CD14-positive monocyte (primary cell): ENCODE measurements around the gene SPG21. TPM values are rescaled to one million over a fixed set of nuclear protein-coding genes. Genes with fewer than 3 reads are reported as not detected.

Source experiments
- DNase-seq, 3 donors: peaks; one replicate each; pipeline ENCODE4 v3.0.0-alpha.2; 2011 to 2022
- H2AFZ ChIP-seq: 2 replicates; pipeline ENCODE4 v1.6.0; 2012; ENCODE audit warnings: mild to moderate bottlenecking, low read depth, low read length, inconsistent platforms; ENCODE audit not compliant: insufficient read depth, poor library complexity, severe bottlenecking
- H3K27ac ChIP-seq, 2 donors: 1 replicate in 1 of 2; 2 replicates in 1 of 2; pipeline ENCODE4 v1.5.1; 2012 to 2013; ENCODE audit warnings: low read length in 2 of 2, control low read depth in 1 of 2, inconsistent platforms in 1 of 2, low read depth in 1 of 2, mild to moderate bottlenecking in 1 of 2
- H3K27me3 ChIP-seq, 2 donors: one replicate each; pipeline versions ENCODE4 v1.6.0 to v1.6.1; 2011 to 2013; ENCODE audit warnings: low read length in 2 of 2; ENCODE audit not compliant: control insufficient read depth in 2 of 2, insufficient read depth in 2 of 2
- H3K36me3 ChIP-seq, 2 donors: replicated peaks in 1 of 2; 1 replicate in 1 of 2; 2 replicates in 1 of 2; pipeline versions ENCODE4 v1.5.1 to v1.6.1; 2012 to 2013; ENCODE audit warnings: low read length in 2 of 2, control low read depth in 1 of 2, inconsistent platforms in 1 of 2, mild to moderate bottlenecking in 1 of 2; ENCODE audit not compliant: insufficient read depth in 2 of 2, control insufficient read depth in 1 of 2
- H3K4me1 ChIP-seq, 2 donors: 1 replicate in 1 of 2; 2 replicates in 1 of 2; pipeline versions ENCODE4 v1.5.1 to v1.6.1; 2012 to 2013; ENCODE audit warnings: low read length in 2 of 2, control low read depth in 1 of 2, inconsistent platforms in 1 of 2, mild to moderate bottlenecking in 1 of 2, moderate library complexity in 1 of 2; ENCODE audit not compliant: insufficient read depth in 2 of 2, control insufficient read depth in 1 of 2
- H3K4me2 ChIP-seq: replicated peaks from 2 replicates; pipeline ENCODE3; 2012; ENCODE audit warnings: low read length, moderate library complexity, mild to moderate bottlenecking; ENCODE audit not compliant: poor library complexity, severe bottlenecking; ENCODE audit errors: extremely low read depth
- H3K4me3 ChIP-seq, 3 experiments: fragments of 200-600 bp in 1 of 3; sonication (generic) in 1 of 3; replicated peaks in 1 of 3; 1 replicate in 2 of 3; 2 replicates in 1 of 3; pipeline ENCODE4 v1.5.1; 2011 to 2013; ENCODE audit warnings: low read length in 3 of 3, mild to moderate bottlenecking in 3 of 3, control low read depth in 2 of 3, low read depth in 2 of 3, inconsistent platforms in 1 of 3, moderate library complexity in 1 of 3
- H3K79me2 ChIP-seq: 2 replicates; pipeline ENCODE4 v1.6.0; 2012; ENCODE audit warnings: mild to moderate bottlenecking, control low read depth, inconsistent platforms, low read length, moderate library complexity; ENCODE audit not compliant: insufficient read depth
- H3K9ac ChIP-seq: 2 replicates; pipeline ENCODE4 v1.6.0; 2017; ENCODE audit warnings: low read length, mild to moderate bottlenecking; ENCODE audit not compliant: insufficient read depth, poor library complexity, severe bottlenecking
- H3K9me3 ChIP-seq, 2 donors: replicated peaks in 1 of 2; 1 replicate in 1 of 2; 2 replicates in 1 of 2; pipeline versions ENCODE4 v1.5.1 to v1.6.1; 2012 to 2013; ENCODE audit warnings: low read length in 2 of 2, control low read depth in 1 of 2; ENCODE audit not compliant: control insufficient read depth in 1 of 2, insufficient read depth in 1 of 2
- H4K20me1 ChIP-seq: 2 replicates; pipeline ENCODE4 v1.6.0; 2012; ENCODE audit warnings: mild to moderate bottlenecking, low read length, control low read depth, moderate library complexity; ENCODE audit not compliant: insufficient read depth
- H3K27ac Mint-ChIP-seq, 7 donors: one replicate each; pipeline ENCODE4 v1.8.0; 2020; ENCODE audit warnings: mild to moderate bottlenecking in 7 of 7, mixed read lengths in 7 of 7, moderate library complexity in 6 of 7, inconsistent platforms in 2 of 7
- H3K27me3 Mint-ChIP-seq, 3 donors: one replicate each; pipeline ENCODE4 v1.8.0; 2021 to 2022; ENCODE audit warnings: low read depth in 3 of 3, mild to moderate bottlenecking in 3 of 3, mixed read lengths in 3 of 3, moderate library complexity in 3 of 3, inconsistent platforms in 1 of 3
- H3K36me3 Mint-ChIP-seq, 2 donors: one replicate each; pipeline ENCODE4 v1.8.0; 2020; ENCODE audit warnings: mixed read lengths in 2 of 2, inconsistent platforms in 1 of 2, mild to moderate bottlenecking in 1 of 2
- H3K4me1 Mint-ChIP-seq: one replicate; pipeline ENCODE4 v1.8.0; 2020; ENCODE audit warnings: mild to moderate bottlenecking, mixed read lengths
- H3K4me3 Mint-ChIP-seq, 2 donors: one replicate each; pipeline ENCODE4 v1.8.0; 2020; ENCODE audit warnings: mild to moderate bottlenecking in 2 of 2, mixed read lengths in 2 of 2, moderate library complexity in 1 of 2
- H3K9me3 Mint-ChIP-seq, 7 donors: one replicate each; pipeline ENCODE4 v1.8.0; 2020 to 2022; ENCODE audit warnings: mixed read lengths in 7 of 7, mild to moderate bottlenecking in 6 of 7, moderate library complexity in 6 of 7, inconsistent platforms in 2 of 7
- WGBS: methylation state at CpG from one replicate; pipeline ENCODE4 v1.1.5; 2013; ENCODE audit warnings: missing lambda C conversion rate; ENCODE audit not compliant: insufficient coverage; 5-methylcytosine and 5-hydroxymethylcytosine counted together
- intact Hi-C, 2 donors: fragments of 100-400 bp; cut with micrococcal nuclease; formaldehyde crosslinking; loops; one replicate each; pipeline versions ENCODE4 v1.15.0 to v1.15.1; 2023
- polyA plus RNA-seq, 3 donors: library from polyadenylated mRNA; depleted of rRNA in 1 of 3; unstranded in 2 of 3; stranded (reverse) in 1 of 3; fragments of 300-500 nt in 2 of 3; fragments of >200 nt in 1 of 3; fragmentation: Illumina TruSeq in 2 of 3; gene quantifications; 1 replicate in 2 of 3; 2 replicates in 1 of 3; pipeline ENCODE4 v1.2.3, GENCODE V29; 2012 to 2021
- TF ChIP-seq, protein P1 (sequence below): fragments of 200-600 bp; IDR thresholded peaks from one replicate; pipeline ENCODE4 v1.8.0; 2022; ENCODE audit warnings: antibody characterized with exemption, mild to moderate bottlenecking

Gene SPG21
- polyA plus RNA-seq, 3 donors = 102 to 375 (median 358) TPM

DNA sequence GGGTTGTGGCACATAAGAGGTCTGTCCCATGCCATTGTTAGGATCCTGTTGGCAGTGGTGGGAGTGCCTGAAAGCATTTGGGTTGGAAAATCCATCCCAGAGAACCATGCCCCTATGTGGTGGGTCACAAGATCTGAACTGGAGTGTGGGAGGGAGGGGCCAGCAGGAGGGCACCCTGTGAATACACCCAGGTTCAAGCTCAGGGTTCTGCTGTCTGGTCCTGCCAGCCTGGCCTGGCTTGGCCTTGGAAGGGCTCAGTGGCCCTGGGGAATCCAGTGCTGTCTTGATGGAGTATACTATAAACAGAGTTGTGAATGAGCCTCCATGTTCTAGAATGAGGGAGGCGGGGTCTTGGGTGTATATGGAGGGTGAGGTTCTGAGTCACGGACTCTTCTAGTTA is 66.2 kb downstream of the SPG21 start:
- WGBS = no CpG with 5 or more reads among the region's 2 CpGs
- Histone ChIP-seq H3K9ac (no peak overlapping the region), H3K36me3 (no peaks in the 10 kb centered on the region), H3K27me3 (no peaks in the 10 kb centered on the region), H3K4me3 (no peak overlapping the region), H3K27ac (no peak overlapping the region), H2AFZ (no peak overlapping the region), H4K20me1 (no peaks in the 10 kb centered on the region), H3K4me1 (no peaks in the 10 kb centered on the region), H3K4me2 (no peak overlapping the region), H3K9me3 (no peaks in the 10 kb centered on the region), H3K79me2 (no peaks in the 10 kb centered on the region)
- no peak overlapping the region for H3K27ac Mint-ChIP-seq
- H3K4me1 Mint-ChIP-seq = peaks cover 4% of the 10 kb centered on the region
- no peak for DNase-seq
- TF ChIP-seq, protein P1, sequence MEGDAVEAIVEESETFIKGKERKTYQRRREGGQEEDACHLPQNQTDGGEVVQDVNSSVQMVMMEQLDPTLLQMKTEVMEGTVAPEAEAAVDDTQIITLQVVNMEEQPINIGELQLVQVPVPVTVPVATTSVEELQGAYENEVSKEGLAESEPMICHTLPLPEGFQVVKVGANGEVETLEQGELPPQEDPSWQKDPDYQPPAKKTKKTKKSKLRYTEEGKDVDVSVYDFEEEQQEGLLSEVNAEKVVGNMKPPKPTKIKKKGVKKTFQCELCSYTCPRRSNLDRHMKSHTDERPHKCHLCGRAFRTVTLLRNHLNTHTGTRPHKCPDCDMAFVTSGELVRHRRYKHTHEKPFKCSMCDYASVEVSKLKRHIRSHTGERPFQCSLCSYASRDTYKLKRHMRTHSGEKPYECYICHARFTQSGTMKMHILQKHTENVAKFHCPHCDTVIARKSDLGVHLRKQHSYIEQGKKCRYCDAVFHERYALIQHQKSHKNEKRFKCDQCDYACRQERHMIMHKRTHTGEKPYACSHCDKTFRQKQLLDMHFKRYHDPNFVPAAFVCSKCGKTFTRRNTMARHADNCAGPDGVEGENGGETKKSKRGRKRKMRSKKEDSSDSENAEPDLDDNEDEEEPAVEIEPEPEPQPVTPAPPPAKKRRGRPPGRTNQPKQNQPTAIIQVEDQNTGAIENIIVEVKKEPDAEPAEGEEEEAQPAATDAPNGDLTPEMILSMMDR = no peak
- H3K36me3 Mint-ChIP-seq = no peaks in the 10 kb centered on the region
- peaks cover 2 to 5% (median 5%) of the 10 kb centered on the region in 3 donors for H3K27me3 Mint-ChIP-seq
- no peak overlapping the region for H3K4me3 Mint-ChIP-seq
- peaks cover 0 to 2% (median 0%) of the 10 kb centered on the region in 7 donors for H3K9me3 Mint-ChIP-seq
- intact Hi-C loops = no loop called here

DNA sequence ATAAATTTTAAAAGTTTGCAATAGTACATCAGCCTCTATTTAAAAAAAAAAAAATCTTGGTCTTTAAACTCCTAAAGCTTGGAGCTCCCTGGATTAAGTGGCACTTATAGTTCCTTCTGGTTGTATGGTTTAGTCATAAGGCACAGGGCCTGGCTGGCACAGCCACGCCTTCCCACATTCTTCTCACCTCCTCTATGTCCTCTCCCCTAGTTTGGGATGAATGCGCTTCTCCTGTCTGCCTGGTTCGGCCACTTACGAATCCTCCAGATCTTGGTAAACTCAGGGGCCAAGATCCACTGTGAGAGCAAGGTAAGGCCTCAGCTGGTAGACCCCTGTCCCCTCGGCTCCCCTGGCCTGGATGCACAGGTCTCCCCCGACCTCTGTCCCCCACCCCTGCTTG is 68.0 kb downstream of the SPG21 start:
- Histone ChIP-seq H3K27ac (no peak overlapping the region), H2AFZ (no peak overlapping the region), H3K4me3 (no peak overlapping the region), H4K20me1 (no peaks in the 10 kb centered on the region), H3K9ac (no peak overlapping the region), H3K27me3 (no peaks in the 10 kb centered on the region), H3K4me2 (no peak overlapping the region), H3K4me1 (no peaks in the 10 kb centered on the region), H3K79me2 (no peaks in the 10 kb centered on the region), H3K36me3 (no peaks in the 10 kb centered on the region), H3K9me3 (no peaks in the 10 kb centered on the region)
- H3K4me1 Mint-ChIP-seq = peaks cover 3% of the 10 kb centered on the region
- H3K9me3 Mint-ChIP-seq = peaks cover 0 to 2% (median 0%) of the 10 kb centered on the region in 7 donors
- WGBS = 91% methylated on average over 5 of the region's 6 CpGs
- H3K27me3 Mint-ChIP-seq = peaks cover 0 to 3% (median 2%) of the 10 kb centered on the region in 3 donors
- TF ChIP-seq, protein P1 = no peak
- H3K4me3 Mint-ChIP-seq = no peak overlapping the region
- DNase-seq = no peak
- no peaks in the 10 kb centered on the region for H3K36me3 Mint-ChIP-seq
- no peak overlapping the region for H3K27ac Mint-ChIP-seq
- intact Hi-C loops = no loop called here
